GM18951 (cell line): ENCODE measurements around the gene MAP4.

Experiments used
- POLR2A ChIP-seq: IDR thresholded peaks from 4 replicates; pipeline ENCODE4 v1.6.1; 2011; ENCODE audit warnings: mild to moderate bottlenecking; ENCODE audit not compliant: insufficient read length, insufficient read depth; ENCODE audit errors: extremely low read depth
- in situ Hi-C: fragments of 300-500 bp; cut with MboI; formaldehyde crosslinking; loops from one replicate; pipeline ENCODE4 v1.12.0; 2022; ENCODE audit warnings: low sequenced_read_pairs, mixed read lengths, inconsistent platforms; ENCODE audit not compliant: unreplicated experiment

MAP4 gene

GRCh38 chr3:47817609-47818008 lies 198.6 kb downstream of the MAP4 start:
- TF ChIP-seq POLR2A: no peak
- in situ Hi-C loops: no loop called here

GRCh38 chr3:47813551-47814177 lies 202.6 kb downstream of the MAP4 start:
- no peak for TF ChIP-seq POLR2A
- in situ Hi-C loops: no loop called here

GRCh38 chr3:47804577-47804976 lies 211.6 kb downstream of the MAP4 start:
- in situ Hi-C loops: no loop called here
- TF ChIP-seq POLR2A: no peak

GRCh38 chr3:47803480-47804025 lies 212.7 kb downstream of the MAP4 start:
- TF ChIP-seq POLR2A: no peak
- in situ Hi-C loops: no loop called here

GRCh38 chr3:47802734-47803479 lies 213.3 kb downstream of the MAP4 start, which contains the start of gene DHX30:
DHX30 (plus strand) TSS chr3:47803138; CDS start chr3:47810684, 7,546 bp downstream.
- peak; percentile 92 for TF ChIP-seq POLR2A
- in situ Hi-C loops: no loop called here
